ENCODE measurements around the gene TRIM63.

DNA sequence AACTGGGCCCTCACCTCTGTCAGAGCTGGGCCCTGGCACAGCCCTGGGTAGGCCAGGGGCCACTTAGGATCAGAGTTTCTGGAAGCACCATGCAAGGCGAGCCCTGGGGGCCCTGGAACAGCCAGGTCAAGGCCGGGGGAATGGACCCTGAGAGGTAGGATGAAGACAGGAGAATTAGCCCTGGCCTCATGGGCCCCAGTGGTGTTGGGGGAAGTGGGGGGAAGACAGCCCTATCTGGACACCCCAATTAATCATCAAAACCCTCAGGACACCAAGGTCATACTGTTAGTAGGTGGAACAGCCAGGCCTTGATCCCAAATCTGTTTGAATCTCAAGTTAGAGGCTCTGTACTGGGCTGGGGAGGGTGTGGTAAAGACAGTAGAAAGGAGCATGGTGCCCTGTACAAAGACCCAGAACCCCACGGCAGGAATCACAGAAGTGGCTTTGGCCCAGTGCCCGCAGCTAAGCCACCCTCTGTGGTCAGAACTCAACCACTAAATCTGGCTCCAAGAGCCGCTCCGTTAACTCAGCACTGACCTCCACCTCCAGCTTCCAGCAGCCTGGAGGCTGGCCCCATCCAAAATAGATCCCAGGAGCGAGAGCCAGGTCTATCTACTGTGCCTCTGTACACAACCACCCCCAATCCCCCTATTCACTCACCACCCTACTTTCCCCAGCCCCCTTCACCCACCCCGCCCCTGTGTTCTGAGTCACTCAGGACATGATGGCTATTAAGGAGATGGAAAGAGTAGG, 14.0 kb upstream of the TRIM63 start:
- TF ChIP-seq, protein P1, sequence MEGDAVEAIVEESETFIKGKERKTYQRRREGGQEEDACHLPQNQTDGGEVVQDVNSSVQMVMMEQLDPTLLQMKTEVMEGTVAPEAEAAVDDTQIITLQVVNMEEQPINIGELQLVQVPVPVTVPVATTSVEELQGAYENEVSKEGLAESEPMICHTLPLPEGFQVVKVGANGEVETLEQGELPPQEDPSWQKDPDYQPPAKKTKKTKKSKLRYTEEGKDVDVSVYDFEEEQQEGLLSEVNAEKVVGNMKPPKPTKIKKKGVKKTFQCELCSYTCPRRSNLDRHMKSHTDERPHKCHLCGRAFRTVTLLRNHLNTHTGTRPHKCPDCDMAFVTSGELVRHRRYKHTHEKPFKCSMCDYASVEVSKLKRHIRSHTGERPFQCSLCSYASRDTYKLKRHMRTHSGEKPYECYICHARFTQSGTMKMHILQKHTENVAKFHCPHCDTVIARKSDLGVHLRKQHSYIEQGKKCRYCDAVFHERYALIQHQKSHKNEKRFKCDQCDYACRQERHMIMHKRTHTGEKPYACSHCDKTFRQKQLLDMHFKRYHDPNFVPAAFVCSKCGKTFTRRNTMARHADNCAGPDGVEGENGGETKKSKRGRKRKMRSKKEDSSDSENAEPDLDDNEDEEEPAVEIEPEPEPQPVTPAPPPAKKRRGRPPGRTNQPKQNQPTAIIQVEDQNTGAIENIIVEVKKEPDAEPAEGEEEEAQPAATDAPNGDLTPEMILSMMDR (IDR thresholded peaks at IDR 0.05): no peak
- no peak for TF ChIP-seq POLR2A (IDR thresholded peaks at IDR 0.05)

Measured in uterus (tissue), 2 donors.